H1 (cell line): ENCODE results near the gene PLCL2. TPM values are rescaled to one million over a fixed set of nuclear protein-coding genes. Genes with fewer than 3 reads are reported as not detected.

Experiments used
- CTBP2 ChIP-seq: IDR thresholded peaks from 2 replicates; pipeline ENCODE4 v1.7.0; 2011; ENCODE audit warnings: borderline replicate concordance, mild to moderate bottlenecking, moderate library complexity, mixed read lengths, low read length; ENCODE audit not compliant: insufficient read depth, insufficient read length
- TAF1 ChIP-seq: IDR thresholded peaks from 2 replicates; pipeline ENCODE4 v1.6.1; 2011; ENCODE audit warnings: mild to moderate bottlenecking, low read depth, low read length
- TCF12 ChIP-seq: IDR thresholded peaks from 2 replicates; pipeline ENCODE4 v1.6.1; 2011; ENCODE audit warnings: low read depth, mild to moderate bottlenecking, low read length
- polyA plus RNA-seq, 7 experiments: library from polyadenylated mRNA; depleted of rRNA in 3 of 7; stranded (reverse) in 5 of 7; unstranded in 2 of 7; fragments of >200 nt in 5 of 7; fragments of 200-250 nt in 2 of 7; gene quantifications; 1 replicate in 5 of 7; 2 replicates in 1 of 7; 4 replicates in 1 of 7; pipeline versions ENCODE4 v1.2.1 to v1.2.3, GENCODE V29; 2011 to 2013; ENCODE audit warnings: missing spikeins in 2 of 7, mixed read lengths in 2 of 7
- total RNA-seq: library from RNA; stranded (reverse); fragmentation: NEBNext Ultra II Directional; extraction: Animal tissue kit (Norgen Biotek cat#: 25700); gene quantifications from 2 replicates; pipeline ENCODE4 v1.2.1, GENCODE V29; 2021
- TF ChIP-seq, protein P1 (sequence below): IDR thresholded peaks from 2 replicates; pipeline ENCODE4 v1.6.1; 2011; ENCODE audit warnings: low read depth, mild to moderate bottlenecking, low read length; ENCODE audit not compliant: insufficient read depth
- TF ChIP-seq, protein P2 (sequence below): IDR thresholded peaks from 2 replicates; pipeline ENCODE4 v1.6.1; 2011; ENCODE audit warnings: low read length, improper control_type of control experiment

Gene PLCL2
- total and polyA plus RNA-seq, 2 of the 8 experiments (the other 6 are each of a cell fraction or from before 2014, with no cell fraction given), result 3.5 to 6.8 TPM

DNA sequence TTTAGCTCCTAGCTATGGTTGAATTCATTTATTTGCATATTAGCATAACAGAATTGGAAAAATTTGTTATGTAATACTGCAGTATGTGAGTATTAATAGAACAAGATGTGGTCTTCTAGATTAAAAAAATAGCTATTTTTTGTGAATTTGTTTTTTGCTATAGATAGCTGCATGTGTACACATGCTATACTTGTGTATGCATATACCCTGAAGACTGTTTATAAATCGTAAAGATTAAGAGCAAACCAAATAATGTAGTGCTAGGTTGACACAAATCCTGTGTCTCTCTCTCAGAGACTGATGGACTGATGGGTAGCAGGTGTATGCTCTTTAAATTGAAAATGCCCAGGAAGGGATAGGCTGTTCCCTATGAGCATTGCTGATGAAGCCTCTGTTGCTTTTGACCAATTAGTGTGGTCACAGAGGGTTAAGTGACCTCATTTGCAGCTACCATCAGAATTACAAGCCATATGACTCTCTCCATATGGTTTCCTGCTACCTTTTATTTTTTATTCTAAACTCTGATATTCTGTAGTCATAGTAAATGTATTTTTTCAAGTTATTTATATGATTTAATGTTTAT is 9.0 kb downstream of the PLCL2 start (continued):
- TF ChIP-seq, protein P1, sequence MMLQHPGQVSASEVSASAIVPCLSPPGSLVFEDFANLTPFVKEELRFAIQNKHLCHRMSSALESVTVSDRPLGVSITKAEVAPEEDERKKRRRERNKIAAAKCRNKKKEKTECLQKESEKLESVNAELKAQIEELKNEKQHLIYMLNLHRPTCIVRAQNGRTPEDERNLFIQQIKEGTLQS, result no peak
- TF ChIP-seq, protein P2, sequence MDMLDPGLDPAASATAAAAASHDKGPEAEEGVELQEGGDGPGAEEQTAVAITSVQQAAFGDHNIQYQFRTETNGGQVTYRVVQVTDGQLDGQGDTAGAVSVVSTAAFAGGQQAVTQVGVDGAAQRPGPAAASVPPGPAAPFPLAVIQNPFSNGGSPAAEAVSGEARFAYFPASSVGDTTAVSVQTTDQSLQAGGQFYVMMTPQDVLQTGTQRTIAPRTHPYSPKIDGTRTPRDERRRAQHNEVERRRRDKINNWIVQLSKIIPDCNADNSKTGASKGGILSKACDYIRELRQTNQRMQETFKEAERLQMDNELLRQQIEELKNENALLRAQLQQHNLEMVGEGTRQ, result no peak
- TF ChIP-seq TCF12, result no peak
- no peak for TF ChIP-seq CTBP2
- TF ChIP-seq TAF1, result no peak
